SK-N-SH (cell line): ENCODE measurements around the gene LCA5. TPM values are rescaled to one million over a fixed set of nuclear protein-coding genes. Genes with fewer than 3 reads are reported as not detected.

ENCODE experiments used
- CTCF ChIA-PET: fragments of 300-600, 350-600 bp; formaldehyde crosslinking; extraction: SDS; loops from one replicate; lab custom pipeline; 2021; lab: Yijun Ruan, JAX
- POLR2A ChIA-PET: fragments of 350-600 bp; sonication (Branson Sonifier 250); formaldehyde crosslinking; extraction: SDS; loops from one replicate; lab custom pipeline; 2020; ENCODE audit warnings: antibody characterized with exemption, inconsistent platforms; lab: Yijun Ruan, JAX
- DNase-seq: peaks from one replicate; pipeline ENCODE4 v3.0.0; 2012
- H2AFZ ChIP-seq: fragments of 200-600 bp; sonication (generic); 2 replicates; pipeline ENCODE4 v1.8.1; 2016; ENCODE audit warnings: antibody characterized with exemption, mild to moderate bottlenecking, low read depth
- H3F3A ChIP-seq: fragments of 200-600 bp; sonication (generic); replicated peaks from 2 replicates; pipeline ENCODE3; 2016; ENCODE audit warnings: antibody characterized with exemption, mild to moderate bottlenecking; ENCODE audit not compliant: insufficient read depth
- H3K27ac ChIP-seq, 2 experiments: fragments of 200-500 bp in 1 of 2; fragments of 200-600 bp in 1 of 2; sonication (Bioruptor generic) in 1 of 2; sonication (generic), shearing (Covaris generic) in 1 of 2; 2 replicates each; pipeline versions ENCODE4 v1.5.1 to v1.6.1; 2014 to 2016; ENCODE audit warnings: low read depth in 2 of 2, inconsistent platforms in 1 of 2, low read length in 1 of 2, mild to moderate bottlenecking in 1 of 2, mixed read lengths in 1 of 2
- H3K27me3 ChIP-seq: fragments of 200-600 bp; sonication (generic), shearing (Covaris generic); 2 replicates; pipeline ENCODE4 v1.6.1; 2016; ENCODE audit warnings: mixed run types; ENCODE audit not compliant: insufficient read depth
- H3K36me3 ChIP-seq, 2 experiments: fragments of 200-500 bp in 1 of 2; fragments of 200-600 bp in 1 of 2; sonication (Bioruptor generic) in 1 of 2; sonication (generic) in 1 of 2; replicated peaks in 1 of 2; 2 replicates each; pipeline versions ENCODE3 to v1.5.1; 2014 to 2016; ENCODE audit warnings: low read length in 1 of 2, mild to moderate bottlenecking in 1 of 2; ENCODE audit not compliant: insufficient read depth in 2 of 2, control insufficient read depth in 1 of 2
- H3K4me1 ChIP-seq, 2 experiments: fragments of 200-500 bp in 1 of 2; fragments of 200-600 bp in 1 of 2; sonication (Bioruptor generic) in 1 of 2; sonication (generic), shearing (Covaris generic) in 1 of 2; 2 replicates each; pipeline versions ENCODE4 v1.5.1 to v1.6.1; 2014 to 2016; ENCODE audit warnings: low read depth in 1 of 2, low read length in 1 of 2, mixed run types in 1 of 2; ENCODE audit not compliant: insufficient read depth in 2 of 2, control insufficient read depth in 1 of 2
- H3K4me2 ChIP-seq: fragments of 200-600 bp; sonication (generic), shearing (Covaris generic); 2 replicates; pipeline ENCODE4 v1.6.1; 2017; ENCODE audit warnings: mixed run types
- H3K4me3 ChIP-seq, 2 experiments: fragments of 200-500 bp in 1 of 2; fragments of 200-600 bp in 1 of 2; sonication (Bioruptor generic) in 1 of 2; sonication (generic), shearing (Covaris generic) in 1 of 2; 2 replicates each; pipeline versions ENCODE4 v1.5.1 to v1.8.1; 2014 to 2016; ENCODE audit warnings: low read depth in 2 of 2, inconsistent platforms in 1 of 2, low read length in 1 of 2, mild to moderate bottlenecking in 1 of 2, mixed read lengths in 1 of 2, moderate library complexity in 1 of 2
- H3K79me2 ChIP-seq: fragments of 200-600 bp; sonication (generic); 2 replicates; pipeline ENCODE4 v1.8.1; 2017; ENCODE audit warnings: mild to moderate bottlenecking; ENCODE audit not compliant: insufficient read depth
- H3K9ac ChIP-seq: fragments of 200-600 bp; sonication (generic); 2 replicates; pipeline ENCODE4 v1.6.1; 2017; ENCODE audit warnings: mixed run types
- H3K9me2 ChIP-seq: fragments of 200-600 bp; sonication (generic); 2 replicates; pipeline ENCODE4 v1.6.1; 2017; ENCODE audit warnings: mixed run types
- H3K9me3 ChIP-seq: fragments of 200-600 bp; sonication (generic); 2 replicates; pipeline ENCODE4 v1.6.1; 2017; ENCODE audit warnings: mixed run types, mild to moderate bottlenecking, moderate library complexity
- H4K20me1 ChIP-seq: fragments of 200-600 bp; sonication (generic); 2 replicates; pipeline ENCODE4 v1.6.1; 2017; ENCODE audit warnings: mild to moderate bottlenecking, mixed run types; ENCODE audit not compliant: insufficient read depth
- CHD2 ChIP-seq: fragments of 150-350 bp; IDR thresholded peaks from 2 replicates; pipeline ENCODE4 v1.6.1; 2018; ENCODE audit warnings: low read length; ENCODE audit not compliant: partially characterized antibody
- ELF1 ChIP-seq: IDR thresholded peaks from 2 replicates; pipeline ENCODE4 v1.4.0; 2012
- EP300 ChIP-seq, 2 experiments: IDR thresholded peaks; 2 replicates each; pipeline versions ENCODE4 v1.4.0 to v1.6.1; 2012; ENCODE audit warnings: borderline replicate concordance in 1 of 2, low read depth in 1 of 2, low read length in 1 of 2
- EZH2phosphoT487 ChIP-seq: fragments of 200-600 bp; sonication (generic); IDR thresholded peaks from 2 replicates; pipeline ENCODE4 v1.6.1; 2017; ENCODE audit warnings: low read depth, mixed run types, mild to moderate bottlenecking, antibody characterized with exemption, moderate library complexity, borderline replicate concordance
- FOSL2 ChIP-seq: IDR thresholded peaks from 2 replicates; pipeline ENCODE4 v1.4.0; 2012; ENCODE audit warnings: low read depth, mild to moderate bottlenecking, moderate library complexity, borderline replicate concordance
- FOXJ3 ChIP-seq: sonication (generic); formaldehyde crosslinking; IDR thresholded peaks from 2 replicates; pipeline ENCODE4 v1.5.1; 2020; ENCODE audit warnings: mild to moderate bottlenecking, missing genetic modification reagents
- FOXM1 ChIP-seq: IDR thresholded peaks from 2 replicates; pipeline ENCODE4 v1.4.0; 2012; ENCODE audit warnings: low read depth, mild to moderate bottlenecking
- GATA2 ChIP-seq: sonication (generic); formaldehyde crosslinking; IDR thresholded peaks from 2 replicates; pipeline ENCODE4 v1.5.0; 2020; ENCODE audit warnings: mild to moderate bottlenecking, missing genetic modification reagents
- NFIC ChIP-seq: IDR thresholded peaks from 2 replicates; pipeline ENCODE4 v1.4.0; 2012; ENCODE audit warnings: borderline replicate concordance
- NRF1 ChIP-seq: IDR thresholded peaks from 2 replicates; pipeline ENCODE4 v1.6.1; 2012; ENCODE audit warnings: low read depth, mild to moderate bottlenecking, low read length
- RAD21 ChIP-seq: IDR thresholded peaks from 2 replicates; pipeline ENCODE4 v1.6.1; 2012; ENCODE audit warnings: mild to moderate bottlenecking, low read length
- SIN3A ChIP-seq: IDR thresholded peaks from 2 replicates; pipeline ENCODE4 v1.6.1; 2012; ENCODE audit warnings: low read depth, mild to moderate bottlenecking, low read length, moderate library complexity, borderline replicate concordance
- SMC3 ChIP-seq: IDR thresholded peaks from 2 replicates; pipeline ENCODE4 v1.6.1; 2012; ENCODE audit warnings: low read depth, low read length, improper control_type of control experiment
- TAF1 ChIP-seq: IDR thresholded peaks from 2 replicates; pipeline ENCODE4 v1.6.1; 2012; ENCODE audit warnings: low read depth, mild to moderate bottlenecking, low read length, moderate library complexity, borderline replicate concordance
- TCF12 ChIP-seq: IDR thresholded peaks from 2 replicates; pipeline ENCODE4 v1.4.0; 2012
- TEAD4 ChIP-seq: IDR thresholded peaks from 2 replicates; pipeline ENCODE4 v1.4.0; 2012; ENCODE audit warnings: mild to moderate bottlenecking, borderline replicate concordance; ENCODE audit not compliant: insufficient read depth
- YY1 ChIP-seq: IDR thresholded peaks from 2 replicates; pipeline ENCODE4 v1.4.0; 2012; ENCODE audit warnings: low read depth, mild to moderate bottlenecking
- WGBS: methylation state at CpG from one replicate; pipeline ENCODE4 v1.1.6; 2017; ENCODE audit warnings: low lambda C conversion rate; 5-methylcytosine and 5-hydroxymethylcytosine counted together
- polyA plus RNA-seq, 3 experiments: library from polyadenylated mRNA; depleted of rRNA; stranded (reverse); fragments of >200 nt; gene quantifications; 2 replicates each; pipeline ENCODE4 v1.2.3, GENCODE V29; 2012
- TF ChIP-seq, protein P1 (sequence below): IDR thresholded peaks from 2 replicates; pipeline ENCODE4 v1.4.0; 2012; ENCODE audit warnings: low read depth, borderline replicate concordance
- TF ChIP-seq, protein P2 (sequence below): IDR thresholded peaks from 2 replicates; pipeline ENCODE4 v1.6.1; 2012; ENCODE audit warnings: mild to moderate bottlenecking, low read depth, low read length, moderate library complexity
- TF ChIP-seq, protein P3 (sequence below): fragments of 150-350 bp; IDR thresholded peaks from 2 replicates; pipeline ENCODE4 v1.6.1; 2016; ENCODE audit warnings: mild to moderate bottlenecking, low read depth, low read length

Gene LCA5
- polyA plus RNA-seq, 1 of the 3 experiments (the other 2 are of a cell fraction): 0.61 TPM

DNA sequence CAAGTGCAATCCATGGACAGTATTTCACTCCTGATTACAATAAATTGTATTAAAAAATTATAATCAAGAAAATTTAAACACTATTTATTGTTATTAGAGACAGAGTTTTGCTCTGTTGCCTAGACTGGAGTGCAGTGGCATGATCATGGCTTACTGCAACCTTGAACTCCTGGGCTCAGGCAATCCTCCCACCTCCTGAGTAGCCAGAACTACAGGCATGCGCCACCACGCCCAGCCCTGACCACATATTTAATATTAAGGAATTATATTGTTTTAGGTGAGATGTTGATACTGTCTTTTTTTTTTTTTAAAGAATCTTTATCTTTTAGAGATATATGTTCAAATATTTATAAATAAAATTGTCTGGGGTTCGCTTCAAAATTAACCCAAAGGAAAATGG, 14.6 kb downstream of the LCA5 start:
- H3K4me1 ChIP-seq: no peaks in the 10 kb centered on the region
- H3K9me3 ChIP-seq: no peaks in the 10 kb centered on the region
- 96% methylated on average over 3 of the region's 3 CpGs for WGBS
- no peaks in the 10 kb centered on the region for H3K79me2 ChIP-seq
- no peak overlapping the region for H3K9ac ChIP-seq
- DNase-seq: no peak
- no peak overlapping the region for H3K4me3 ChIP-seq
- H3K27ac ChIP-seq: no peak overlapping the region
- H3F3A ChIP-seq: no peaks in the 10 kb centered on the region
- H3K4me2 ChIP-seq: no peak overlapping the region
- TF ChIP-seq TAF1: no peak
- TF ChIP-seq RAD21: no peak
- TF ChIP-seq SMC3: no peak
- TF ChIP-seq EZH2phosphoT487: no peak
- TF ChIP-seq TEAD4: no peak
- no peak for TF ChIP-seq FOSL2
- TF ChIP-seq EP300 (IDR thresholded peaks at IDR 0.05; ENCODE audit: borderline replicate concordance in 1 of 2, low read depth in 1 of 2, low read length in 1 of 2): no peak
- TF ChIP-seq TCF12: no peak
- TF ChIP-seq SIN3A: no peak
- no peak for TF ChIP-seq YY1
- no peak for TF ChIP-seq NFIC
- no peak for TF ChIP-seq NRF1
- TF ChIP-seq, protein P1, sequence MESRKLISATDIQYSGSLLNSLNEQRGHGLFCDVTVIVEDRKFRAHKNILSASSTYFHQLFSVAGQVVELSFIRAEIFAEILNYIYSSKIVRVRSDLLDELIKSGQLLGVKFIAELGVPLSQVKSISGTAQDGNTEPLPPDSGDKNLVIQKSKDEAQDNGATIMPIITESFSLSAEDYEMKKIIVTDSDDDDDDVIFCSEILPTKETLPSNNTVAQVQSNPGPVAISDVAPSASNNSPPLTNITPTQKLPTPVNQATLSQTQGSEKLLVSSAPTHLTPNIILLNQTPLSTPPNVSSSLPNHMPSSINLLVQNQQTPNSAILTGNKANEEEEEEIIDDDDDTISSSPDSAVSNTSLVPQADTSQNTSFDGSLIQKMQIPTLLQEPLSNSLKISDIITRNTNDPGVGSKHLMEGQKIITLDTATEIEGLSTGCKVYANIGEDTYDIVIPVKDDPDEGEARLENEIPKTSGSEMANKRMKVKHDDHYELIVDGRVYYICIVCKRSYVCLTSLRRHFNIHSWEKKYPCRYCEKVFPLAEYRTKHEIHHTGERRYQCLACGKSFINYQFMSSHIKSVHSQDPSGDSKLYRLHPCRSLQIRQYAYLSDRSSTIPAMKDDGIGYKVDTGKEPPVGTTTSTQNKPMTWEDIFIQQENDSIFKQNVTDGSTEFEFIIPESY: no peak
- TF ChIP-seq FOXJ3 (CRISPR knock-in tag): no peak
- TF ChIP-seq FOXM1: no peak
- H3K27me3 ChIP-seq: no peaks in the 10 kb centered on the region
- H3K36me3 ChIP-seq: peaks cover 3% of the 10 kb centered on the region in 2 experiments
- H4K20me1 ChIP-seq: no peaks in the 10 kb centered on the region
- H2AFZ ChIP-seq: no peak overlapping the region
- H3K9me2 ChIP-seq: no peaks in the 10 kb centered on the region
- POLR2A ChIA-PET: no interaction called here
- CTCF ChIA-PET: interaction anchor here (1.3 kb wide), 1 partner anchor 8 kb away, joined by 3 read pairs; no protein-coding TSS in a partner anchor

DNA sequence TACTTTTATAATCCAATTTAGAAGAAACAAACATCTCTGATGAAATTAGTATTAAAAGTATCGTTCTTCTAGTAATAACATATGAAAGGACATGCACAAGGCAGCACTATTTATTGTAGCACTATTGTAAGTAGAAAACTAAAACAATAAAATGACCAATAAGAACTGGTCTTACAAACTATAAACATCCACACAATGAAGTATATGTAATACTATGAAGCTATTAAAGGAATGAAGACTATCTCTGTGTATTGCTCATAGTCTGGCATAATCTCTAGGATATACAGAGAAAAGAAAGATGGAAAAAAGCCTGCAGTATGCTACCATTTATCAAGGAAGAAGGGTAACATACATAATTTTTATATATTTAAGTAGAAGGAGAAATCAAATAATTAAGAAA, 16.7 kb downstream of the LCA5 start:
- Histone ChIP-seq H3K4me2 (no peak overlapping the region), H2AFZ (no peak overlapping the region), H3K9me3 (no peaks in the 10 kb centered on the region), H3K4me1 (no peaks in the 10 kb centered on the region), H3K9me2 (no peaks in the 10 kb centered on the region), H3F3A (no peaks in the 10 kb centered on the region), H3K79me2 (no peaks in the 10 kb centered on the region), H3K27me3 (no peaks in the 10 kb centered on the region), H3K27ac (no peak overlapping the region), H3K9ac (no peak overlapping the region), H3K4me3 (no peak overlapping the region), H4K20me1 (no peaks in the 10 kb centered on the region), H3K36me3 (peaks cover 3% of the 10 kb centered on the region in 2 experiments)
- POLR2A ChIA-PET: no interaction called here
- no peak for DNase-seq
- CTCF ChIA-PET: interaction anchor here (0.6 to 1.2 kb wide), 2 partner anchors 18 to 25 kb away, joined by 3 read pairs; no protein-coding TSS in a partner anchor
- 66% methylated on average over 1 of the region's 1 CpG for WGBS
- TF ChIP-seq, protein P2, sequence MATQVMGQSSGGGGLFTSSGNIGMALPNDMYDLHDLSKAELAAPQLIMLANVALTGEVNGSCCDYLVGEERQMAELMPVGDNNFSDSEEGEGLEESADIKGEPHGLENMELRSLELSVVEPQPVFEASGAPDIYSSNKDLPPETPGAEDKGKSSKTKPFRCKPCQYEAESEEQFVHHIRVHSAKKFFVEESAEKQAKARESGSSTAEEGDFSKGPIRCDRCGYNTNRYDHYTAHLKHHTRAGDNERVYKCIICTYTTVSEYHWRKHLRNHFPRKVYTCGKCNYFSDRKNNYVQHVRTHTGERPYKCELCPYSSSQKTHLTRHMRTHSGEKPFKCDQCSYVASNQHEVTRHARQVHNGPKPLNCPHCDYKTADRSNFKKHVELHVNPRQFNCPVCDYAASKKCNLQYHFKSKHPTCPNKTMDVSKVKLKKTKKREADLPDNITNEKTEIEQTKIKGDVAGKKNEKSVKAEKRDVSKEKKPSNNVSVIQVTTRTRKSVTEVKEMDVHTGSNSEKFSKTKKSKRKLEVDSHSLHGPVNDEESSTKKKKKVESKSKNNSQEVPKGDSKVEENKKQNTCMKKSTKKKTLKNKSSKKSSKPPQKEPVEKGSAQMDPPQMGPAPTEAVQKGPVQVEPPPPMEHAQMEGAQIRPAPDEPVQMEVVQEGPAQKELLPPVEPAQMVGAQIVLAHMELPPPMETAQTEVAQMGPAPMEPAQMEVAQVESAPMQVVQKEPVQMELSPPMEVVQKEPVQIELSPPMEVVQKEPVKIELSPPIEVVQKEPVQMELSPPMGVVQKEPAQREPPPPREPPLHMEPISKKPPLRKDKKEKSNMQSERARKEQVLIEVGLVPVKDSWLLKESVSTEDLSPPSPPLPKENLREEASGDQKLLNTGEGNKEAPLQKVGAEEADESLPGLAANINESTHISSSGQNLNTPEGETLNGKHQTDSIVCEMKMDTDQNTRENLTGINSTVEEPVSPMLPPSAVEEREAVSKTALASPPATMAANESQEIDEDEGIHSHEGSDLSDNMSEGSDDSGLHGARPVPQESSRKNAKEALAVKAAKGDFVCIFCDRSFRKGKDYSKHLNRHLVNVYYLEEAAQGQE: no peak
- TF ChIP-seq RAD21: no peak
- TF ChIP-seq CHD2: no peak
- TF ChIP-seq, protein P1: no peak
- TF ChIP-seq NFIC: no peak
- TF ChIP-seq ELF1: no peak
- no peak for TF ChIP-seq YY1
- no peak for TF ChIP-seq GATA2 (CRISPR knock-in tag)
- TF ChIP-seq, protein P3, sequence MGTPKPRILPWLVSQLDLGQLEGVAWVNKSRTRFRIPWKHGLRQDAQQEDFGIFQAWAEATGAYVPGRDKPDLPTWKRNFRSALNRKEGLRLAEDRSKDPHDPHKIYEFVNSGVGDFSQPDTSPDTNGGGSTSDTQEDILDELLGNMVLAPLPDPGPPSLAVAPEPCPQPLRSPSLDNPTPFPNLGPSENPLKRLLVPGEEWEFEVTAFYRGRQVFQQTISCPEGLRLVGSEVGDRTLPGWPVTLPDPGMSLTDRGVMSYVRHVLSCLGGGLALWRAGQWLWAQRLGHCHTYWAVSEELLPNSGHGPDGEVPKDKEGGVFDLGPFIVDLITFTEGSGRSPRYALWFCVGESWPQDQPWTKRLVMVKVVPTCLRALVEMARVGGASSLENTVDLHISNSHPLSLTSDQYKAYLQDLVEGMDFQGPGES: no peak
